ENCODE results near the gene EN2. TPM values are rescaled to one million over a fixed set of nuclear protein-coding genes. Genes with fewer than 3 reads are reported as not detected.

The EN2 gene
- total and polyA plus RNA-seq, 2 of the 4 experiments (the other 2 are of a cell fraction), result not detected

- Histone ChIP-seq H4K91ac (ENCODE audit: insufficient read depth, low read depth, low read length) (no peak overlapping the region), H4K20me1 (ENCODE audit: insufficient read depth, low read length) (no peaks in the 10 kb centered on the region), H3K23ac (ENCODE audit: low read depth, low read length) (no peak overlapping the region), H2AK9ac (replicated peaks; ENCODE audit: low read depth, low read length, poor library complexity) (no peak overlapping the region), H3K4me3 (ENCODE audit: insufficient read depth, low read depth, low read length) (no peak overlapping the region), H3K4me1 (ENCODE audit: control insufficient read depth, insufficient read depth, low read length) (no peaks in the 10 kb centered on the region), H2BK20ac (ENCODE audit: low read depth, low read length) (no peak overlapping the region), H3K4ac (ENCODE audit: low read depth, low read length) (no peak overlapping the region), H3K56ac (ENCODE audit: extremely low read depth, insufficient read depth, low read length) (no peak overlapping the region), H3K36me3 (ENCODE audit: control insufficient read depth, insufficient read depth, low read length) (no peaks in the 10 kb centered on the region), H2AFZ (replicated peaks; ENCODE audit: low read length, poor library complexity) (no peak overlapping the region), H2BK5ac (ENCODE audit: low read depth, low read length, poor library complexity, severe bottlenecking) (no peak overlapping the region), H2BK120ac (ENCODE audit: low read depth, low read length) (no peak overlapping the region), H3K14ac (replicated peaks; ENCODE audit: low read depth, low read length) (no peak overlapping the region), H2AK5ac (ENCODE audit: low read depth, low read length) (no peak overlapping the region), H3K27me3 (ENCODE audit: control insufficient read depth, insufficient read depth, low read length) (no peaks in the 10 kb centered on the region; the same call in 1 of the 2 replicates), H3K9me1 (ENCODE audit: insufficient read depth, low read length) (no peaks in the 10 kb centered on the region; the same call in 1 of the 2 replicates), H3K4me2 (ENCODE audit: low read depth, low read length) (no peak overlapping the region), H2BK15ac (ENCODE audit: low read depth, low read length) (no peak overlapping the region), H3K9ac (ENCODE audit: low read depth, low read length) (no peak overlapping the region), H3K18ac (ENCODE audit: low read depth, low read length) (no peak overlapping the region), H4K5ac (ENCODE audit: low read depth, low read length) (no peak overlapping the region), H4K8ac (ENCODE audit: low read depth in 2 of 2, low read length in 2 of 2) (no peak overlapping the region), H3K79me1 (ENCODE audit: low read depth in 1 of 2, low read length in 2 of 2) (no peaks in the 10 kb centered on the region), H3K27ac (ENCODE audit: insufficient read depth, low read length) (no peak overlapping the region), H3K9me3 (ENCODE audit: control insufficient read depth, insufficient read depth, low read length) (no peaks in the 10 kb centered on the region)
- CTCF ChIA-PET, result no interaction called here
- 58% methylated on average over 4 of the region's 10 CpGs; no CpG with 5 or more reads in 1 of the 2 experiments for WGBS, 2 experiments (ENCODE audit: extremely low coverage in 2 of 2, insufficient read length in 1 of 2)
- in situ Hi-C loops (cut with MboI; ENCODE audit: low sequenced_read_pairs) (no loop called here), intact Hi-C loops (cut with micrococcal nuclease) (no loop called here), dilution Hi-C loops (cut with HindIII; ENCODE audit: low sequenced_read_pairs, unreplicated experiment) (no loop called here)
- DNase-seq (no peak), ATAC-seq (ENCODE audit: low read depth) (no peak)
- POLR2A ChIA-PET (ENCODE audit: unreplicated experiment), result no interaction called here
- BruUV-seq (replicated peaks), result no TSS peak
- TF ChIP-seq USF2 (IDR thresholded peaks at IDR 0.05; ENCODE audit: low read depth, low read length) (no peak), CHD1 (IDR thresholded peaks at IDR 0.05; ENCODE audit: low read depth, low read length) (no peak), RFX5 (IDR thresholded peaks at IDR 0.05; ENCODE audit: low read depth, low read length) (no peak), NFE2L2 (IDR thresholded peaks at IDR 0.05; ENCODE audit: low read depth, low read length) (no peak), FOS (IDR thresholded peaks at IDR 0.05; ENCODE audit: low read depth, low read length) (no peak), CEBPB (IDR thresholded peaks at IDR 0.05; ENCODE audit: low read depth, low read length) (no peak), CTCF (conservative IDR thresholded peaks at IDR 0.05; ENCODE audit: low read depth, low read length) (no peak), RAD21 (IDR thresholded peaks at IDR 0.05; ENCODE audit: low read length) (no peak), MAZ (IDR thresholded peaks at IDR 0.05; ENCODE audit: borderline replicate concordance, low read depth, low read length) (no peak), BHLHE40 (IDR thresholded peaks at IDR 0.05; ENCODE audit: low read depth, low read length) (no peak), SMC3 (IDR thresholded peaks at IDR 0.05; ENCODE audit: low read depth, low read length) (no peak), ELK1 (IDR thresholded peaks at IDR 0.05; ENCODE audit: borderline replicate concordance, low read depth, low read length) (no peak), MXI1 (IDR thresholded peaks at IDR 0.05; ENCODE audit: borderline replicate concordance, low read depth, low read length) (no peak), RCOR1 (IDR thresholded peaks at IDR 0.05; ENCODE audit: insufficient replicate concordance, low read length) (no peak), MAFK (IDR thresholded peaks at IDR 0.05; ENCODE audit: low read depth, low read length) (no peak), POLR2A (IDR thresholded peaks at IDR 0.05; ENCODE audit: low read depth, low read length) (no peak)
Observed at GRCh38 chr7:155422151-155422550, 35.8 kb upstream of the EN2 start.
